HTERT RPE-1 (cell line): ENCODE measurements around the gene NDST1.

ENCODE experiments used
- in situ Hi-C: fragments of 300-500 bp; cut with MboI; formaldehyde crosslinking; loops from 4 replicates; pipeline ENCODE4 v1.14.3; 2020; ENCODE audit warnings: low sequenced_read_pairs

The NDST1 gene

GRCh38 chr5:150561571-150562275 lies 53.8 kb downstream of the NDST1 start:
- in situ Hi-C loops: no loop called here

DNA sequence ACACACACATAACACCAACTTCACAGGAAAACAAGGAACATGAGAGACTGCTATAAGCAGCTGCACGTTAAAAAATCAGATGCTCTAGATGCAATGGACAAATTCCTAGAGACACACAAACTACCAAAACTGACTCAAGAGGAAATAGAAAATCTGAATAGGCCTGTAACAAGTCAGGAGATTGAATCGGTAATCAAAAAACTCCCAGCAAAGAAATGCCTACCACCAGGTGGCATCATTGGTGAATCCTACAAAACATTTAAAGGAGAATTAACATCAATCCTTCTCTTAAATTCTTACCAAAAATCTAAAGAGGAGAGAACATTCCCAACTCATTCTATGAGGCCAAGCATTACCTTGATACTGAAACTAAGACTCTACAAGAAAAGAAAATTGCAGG lies 54.9 kb downstream of the NDST1 start:
- in situ Hi-C loops: no loop called here

GRCh38 chr5:150565868-150566267 lies 57.9 kb downstream of the NDST1 start:
- in situ Hi-C loops: no loop called here

DNA sequence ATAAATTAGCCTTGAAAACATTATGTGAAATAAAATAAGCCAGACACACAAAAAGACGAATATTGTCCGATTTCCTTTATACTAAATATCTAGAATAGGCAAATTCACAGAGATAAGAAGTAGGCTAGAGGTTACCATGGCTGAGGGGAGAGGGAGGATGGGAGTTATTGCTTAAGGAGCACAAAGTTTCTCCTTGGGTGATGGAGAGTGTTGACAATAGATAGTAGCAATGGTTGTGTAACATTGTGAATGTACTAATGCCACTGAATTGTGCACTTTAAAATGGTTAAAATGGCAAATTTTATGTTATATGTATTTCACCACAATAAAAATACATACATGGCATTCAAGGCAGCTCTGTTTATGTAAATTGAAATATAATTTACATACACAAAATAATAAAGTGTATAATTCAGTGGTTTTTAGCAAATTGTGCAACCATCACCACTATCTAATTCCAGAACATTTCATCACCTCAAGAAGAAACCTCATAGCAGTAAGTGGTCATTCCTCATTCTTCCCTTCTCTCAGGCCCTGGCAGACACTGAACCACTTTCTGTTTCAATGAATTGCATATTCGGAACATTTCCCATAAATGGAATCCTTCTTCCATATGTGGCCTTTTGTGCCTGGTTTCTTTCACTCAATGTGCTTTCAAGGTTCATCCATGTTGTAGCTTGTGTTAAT lies 59.2 kb downstream of the NDST1 start:
- in situ Hi-C loops: no loop called here

DNA sequence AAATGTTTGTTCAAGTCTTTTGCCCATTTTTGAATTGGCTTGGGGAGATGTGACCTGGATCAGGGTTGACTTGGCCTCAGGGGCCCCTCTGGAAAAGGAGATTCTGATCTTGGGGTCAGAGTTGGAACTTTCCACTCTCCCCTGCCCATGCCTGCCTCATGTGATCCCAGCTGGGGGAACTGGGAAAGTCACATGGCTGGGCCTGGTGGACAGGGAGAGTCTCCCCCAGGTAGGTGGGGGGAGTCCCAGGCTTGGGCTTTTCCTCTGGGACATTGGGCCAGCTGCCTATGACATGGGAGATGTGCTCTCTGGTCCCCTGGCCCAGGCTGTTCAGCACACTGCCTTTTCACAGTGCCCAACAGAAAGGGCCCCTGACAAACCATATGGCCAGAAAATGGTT lies 60.7 kb downstream of the NDST1 start:
- in situ Hi-C loops: no loop called here

GRCh38 chr5:150570333-150570732 lies 62.4 kb downstream of the NDST1 start:
- in situ Hi-C loops: no loop called here

DNA sequence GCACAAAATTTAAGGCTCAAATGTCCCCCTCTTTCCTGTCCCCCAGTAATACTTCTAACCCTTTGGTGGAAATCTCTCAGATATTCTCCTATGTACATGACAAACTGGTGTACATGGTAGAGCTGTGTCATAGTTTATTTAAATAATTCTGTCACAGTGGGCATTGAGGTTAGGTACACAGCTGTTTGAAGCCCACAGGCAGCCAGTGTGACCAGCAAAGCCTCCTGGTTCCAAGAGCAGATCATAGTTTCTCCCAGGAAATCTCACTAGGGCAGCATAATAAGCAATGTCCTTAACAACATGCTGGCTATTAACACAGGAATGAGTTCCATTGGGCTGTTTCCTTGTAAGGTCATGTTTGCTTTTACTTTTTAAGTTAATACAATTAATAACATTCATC lies 63.9 kb downstream of the NDST1 start:
- in situ Hi-C loops: no loop called here

- in situ Hi-C loops: no loop called here
Observed at GRCh38 chr5:150573216-150573615, 65.3 kb downstream of the NDST1 start.

DNA sequence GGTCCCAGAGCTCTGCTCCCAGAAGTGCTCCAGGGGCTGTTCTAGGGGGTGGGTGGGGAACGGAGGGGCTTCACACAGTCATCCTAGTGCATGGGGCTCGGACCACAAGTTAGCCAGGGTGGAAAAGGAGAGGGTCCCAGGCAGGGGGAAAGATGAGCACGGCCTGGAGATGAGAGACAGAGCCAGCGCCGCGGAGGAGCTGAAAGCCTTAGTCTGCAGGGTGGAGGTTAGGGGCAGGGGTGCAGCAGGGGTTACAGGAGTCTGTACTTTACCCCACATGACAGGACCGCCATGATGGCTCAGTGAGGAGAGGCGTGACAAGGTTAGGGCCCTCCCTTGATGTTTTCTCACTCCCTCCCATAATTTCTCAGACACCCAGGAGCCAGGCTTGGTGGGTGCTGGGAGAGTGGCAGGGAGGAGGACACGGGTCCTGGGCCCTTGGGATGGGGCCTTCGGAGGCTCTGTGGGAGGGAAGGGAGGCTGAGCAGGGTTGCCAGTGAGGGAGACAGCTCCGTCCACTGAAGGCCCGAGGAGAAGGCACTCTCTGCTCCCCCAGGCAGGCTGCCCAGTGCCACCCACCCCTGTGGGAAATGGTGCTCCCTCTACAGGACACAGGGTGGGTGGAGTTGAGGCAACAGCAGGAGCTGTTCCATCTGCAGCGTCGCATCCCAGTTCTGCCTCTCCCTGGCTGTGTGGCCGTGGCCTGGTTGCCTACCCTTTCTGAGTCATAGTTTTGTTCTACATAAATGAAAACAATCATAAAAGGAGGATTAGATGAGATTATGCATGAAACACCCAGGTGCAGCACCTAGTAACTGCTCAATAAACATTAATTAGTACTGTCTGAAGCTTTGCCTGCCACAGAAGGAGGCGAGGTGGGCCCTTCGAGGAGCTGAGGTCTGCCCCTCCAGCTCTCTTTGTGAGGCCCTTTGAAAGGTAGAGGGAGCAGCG lies 66.2 kb downstream of the NDST1 start:
- in situ Hi-C loops: no loop called here

GRCh38 chr5:150574818-150575547 lies 67.1 kb downstream of the NDST1 start:
- in situ Hi-C loops: no loop called here

DNA sequence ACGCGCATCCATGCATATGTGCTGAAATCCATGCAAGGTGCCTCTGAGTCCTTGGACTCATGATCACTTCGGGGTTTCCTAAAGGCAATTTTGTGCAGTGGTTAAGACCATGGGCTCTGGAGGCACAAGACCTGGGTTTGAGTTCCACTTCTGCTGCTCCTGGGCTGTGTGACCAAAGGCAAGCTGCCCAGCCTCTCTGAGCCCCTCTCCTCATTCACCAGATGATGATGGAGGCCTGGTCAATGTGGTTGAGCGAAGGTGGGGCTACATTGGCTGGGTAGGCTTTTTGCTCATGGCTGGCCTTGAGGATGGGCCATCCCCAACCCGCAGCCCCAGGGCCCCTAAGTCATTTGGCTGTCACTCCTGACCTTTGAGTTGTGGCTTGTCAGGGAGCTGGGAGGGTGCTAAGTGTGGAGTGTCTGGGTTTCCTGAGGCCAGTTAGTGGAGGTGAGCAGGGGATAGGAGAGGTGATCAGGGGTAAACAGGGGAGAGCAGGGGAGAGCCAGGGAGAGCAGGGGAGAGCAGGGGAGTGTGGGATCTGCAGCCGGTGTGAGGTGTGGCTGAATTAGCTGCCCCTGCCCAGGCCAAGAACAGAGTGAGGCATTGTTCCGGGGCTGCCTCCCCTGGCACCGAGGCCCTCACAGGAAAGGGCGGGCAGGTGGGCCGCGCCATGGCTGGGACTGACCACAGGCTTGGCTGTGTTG lies 68.0 kb downstream of the NDST1 start:
- in situ Hi-C loops: no loop called here

- in situ Hi-C loops: no loop called here
Observed at GRCh38 chr5:150576449-150576949, 68.6 kb downstream of the NDST1 start.

DNA sequence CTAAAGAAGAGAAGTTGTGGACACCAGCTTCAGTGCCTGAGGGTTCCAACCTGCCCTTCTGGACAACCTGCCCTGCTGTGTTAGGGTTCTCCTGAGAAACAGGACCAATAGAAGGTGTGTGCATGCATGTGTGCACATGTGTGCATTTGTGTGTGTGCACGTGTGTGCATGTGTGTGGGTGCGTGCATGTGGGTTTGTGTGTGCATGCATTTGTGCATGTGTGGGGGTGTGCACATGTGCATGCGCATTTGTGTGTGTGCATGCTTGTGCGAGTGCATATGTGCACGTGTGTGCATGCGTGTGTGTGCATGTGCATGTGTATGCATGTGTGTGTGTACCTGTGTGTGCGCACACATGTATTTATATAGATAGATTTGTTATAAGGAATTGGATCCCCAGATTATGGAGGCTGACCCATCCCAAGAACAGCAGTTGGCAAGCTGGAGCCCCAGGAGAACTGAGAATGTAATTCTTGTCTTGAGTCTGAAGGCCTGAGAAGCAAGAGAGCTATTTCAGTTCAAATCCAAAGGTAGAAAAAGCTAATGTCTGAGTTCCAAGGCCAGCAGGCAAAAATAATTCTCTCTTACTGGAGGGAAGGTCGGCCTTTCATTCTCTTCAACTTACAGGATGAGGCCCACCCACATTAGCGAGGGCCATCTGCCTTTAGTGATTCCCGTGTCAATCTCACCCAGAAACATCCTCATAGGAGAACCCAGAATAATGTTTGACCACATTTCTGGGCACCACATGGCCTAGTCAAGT lies 69.6 kb downstream of the NDST1 start:
- in situ Hi-C loops: no loop called here

GRCh38 chr5:150578781-150579461 lies 71.0 kb downstream of the NDST1 start:
- in situ Hi-C loops: no loop called here

DNA sequence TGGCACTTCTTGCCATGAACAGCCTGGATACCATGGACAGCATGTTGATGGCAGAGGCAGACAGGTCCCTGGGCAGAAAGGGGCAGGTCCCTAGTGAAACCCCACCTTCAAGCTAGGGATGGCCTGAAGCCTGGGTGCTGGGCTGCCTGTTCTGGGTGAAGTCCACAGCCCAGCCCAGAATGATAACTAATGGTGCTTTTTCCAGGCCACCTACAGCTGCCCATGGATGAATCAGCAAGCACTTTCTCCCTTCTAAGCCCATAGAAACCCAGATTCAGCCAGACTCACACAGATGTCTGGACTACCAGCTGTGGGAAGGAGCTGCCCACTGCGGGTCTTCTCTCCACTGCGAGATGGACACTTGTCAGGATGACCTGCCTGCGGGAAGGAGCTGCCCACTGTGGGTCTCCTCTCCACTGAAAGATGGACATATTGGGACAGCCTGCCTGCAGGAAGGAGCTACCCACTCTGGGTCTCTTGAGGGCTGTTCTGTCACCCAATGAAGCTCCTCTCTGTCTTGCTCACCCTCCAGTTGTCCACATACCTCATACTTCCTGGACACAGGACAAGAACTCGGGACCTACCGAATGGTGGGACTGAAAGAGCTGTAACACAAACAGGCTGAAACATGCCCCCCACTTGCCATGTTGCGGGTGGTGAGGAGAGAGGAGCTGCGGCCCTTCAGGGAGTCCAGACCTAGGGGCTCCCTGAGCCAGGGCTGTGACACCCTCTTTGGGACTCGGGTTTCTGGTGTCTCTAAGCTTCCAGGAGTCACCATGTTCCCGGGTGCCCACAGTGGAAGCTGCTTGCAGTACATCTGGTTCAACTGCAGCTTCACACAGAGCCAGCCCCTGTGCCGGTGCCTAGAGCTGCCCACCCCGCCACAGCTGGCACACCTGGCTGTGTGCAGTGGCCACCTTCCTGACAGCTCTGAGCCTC lies 71.8 kb downstream of the NDST1 start:
- in situ Hi-C loops: no loop called here

DNA sequence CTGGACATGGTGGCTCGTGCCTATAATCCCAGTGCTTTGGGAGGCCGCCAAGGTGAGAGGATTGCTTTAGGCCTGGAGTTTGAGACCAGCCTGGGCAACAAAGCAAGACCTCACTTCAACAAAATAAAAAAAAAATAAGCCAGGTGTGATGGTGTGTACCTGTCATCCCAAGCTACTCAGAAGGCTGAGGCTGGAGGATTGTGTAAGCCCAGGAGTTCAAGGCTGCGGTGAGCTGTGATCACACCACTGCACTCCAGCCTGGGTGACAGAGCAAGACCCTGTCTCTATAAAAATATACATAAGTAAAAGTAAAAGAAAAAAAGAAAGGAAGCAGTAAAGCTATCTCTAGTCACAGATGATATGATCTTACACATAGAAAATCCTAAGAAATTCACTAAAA lies 73.0 kb downstream of the NDST1 start:
- in situ Hi-C loops: no loop called here

- in situ Hi-C loops: no loop called here
Observed at GRCh38 chr5:150582241-150583109, 74.5 kb downstream of the NDST1 start.
